Astrocyte (in vitro differentiated cells and primary cell): Measurements from ENCODE around the gene IFT74. TPM values are rescaled to one million over a fixed set of nuclear protein-coding genes. Genes with fewer than 3 reads are reported as not detected.
A peak's percentile ranks its signal among the peaks of the same experiment; 100 is the strongest.

ENCODE experiments used
- DNase-seq: peaks from one replicate; pipeline ENCODE4 v3.0.0-alpha.2; 2010; ENCODE audit warnings: low read depth
- FAIRE-seq: peaks from 2 replicates; lab custom pipeline; 2011; peaks lifted over from hg19 to GRCh38; lab: Jason Lieb, UNC
- H2AFZ ChIP-seq: 2 replicates; pipeline ENCODE4 v1.6.0; 2012; ENCODE audit warnings: low read depth, low read length, inconsistent platforms
- H3K27ac ChIP-seq: 2 replicates; pipeline ENCODE4 v1.5.1; 2011; ENCODE audit warnings: low read depth, low read length, inconsistent platforms
- H3K27me3 ChIP-seq: 2 replicates; pipeline ENCODE4 v1.6.0; 2011; ENCODE audit warnings: low read length, inconsistent platforms; ENCODE audit not compliant: insufficient read depth
- H3K36me3 ChIP-seq: 2 replicates; pipeline ENCODE4 v1.5.1; 2011; ENCODE audit warnings: low read length, inconsistent platforms; ENCODE audit not compliant: insufficient read depth
- H3K4me1 ChIP-seq: 2 replicates; pipeline ENCODE4 v1.5.1; 2011; ENCODE audit warnings: low read length, inconsistent platforms; ENCODE audit not compliant: insufficient read depth
- H3K4me2 ChIP-seq: 2 replicates; pipeline ENCODE4 v1.6.0; 2012; ENCODE audit warnings: low read length, inconsistent platforms
- H3K4me3 ChIP-seq: 2 replicates; pipeline ENCODE4 v1.5.1; 2011; ENCODE audit warnings: low read depth, mild to moderate bottlenecking, low read length, inconsistent platforms; ENCODE audit not compliant: insufficient read depth
- H3K79me2 ChIP-seq: 2 replicates; pipeline ENCODE4 v1.6.0; 2012; ENCODE audit warnings: mild to moderate bottlenecking, low read length, inconsistent platforms; ENCODE audit not compliant: insufficient read depth
- H3K9ac ChIP-seq: 2 replicates; pipeline ENCODE4 v1.6.0; 2012; ENCODE audit warnings: mild to moderate bottlenecking, low read length, inconsistent platforms
- H3K9me3 ChIP-seq: 2 replicates; pipeline ENCODE4 v1.5.1; 2012; ENCODE audit warnings: low read depth, mild to moderate bottlenecking, low read length, inconsistent platforms; ENCODE audit not compliant: insufficient read depth
- H4K20me1 ChIP-seq: 2 replicates; pipeline ENCODE4 v1.6.0; 2012; ENCODE audit warnings: low read length, inconsistent platforms; ENCODE audit not compliant: insufficient read depth
- H3K27ac Mint-ChIP-seq: one replicate; pipeline ENCODE4 v1.8.0; 2021; ENCODE audit warnings: mild to moderate bottlenecking, mixed read lengths; ENCODE audit not compliant: unreplicated experiment
- H3K27me3 Mint-ChIP-seq: one replicate; pipeline ENCODE4 v1.8.0; 2021; ENCODE audit warnings: low read depth, mixed read lengths; ENCODE audit not compliant: unreplicated experiment
- H3K36me3 Mint-ChIP-seq: one replicate; pipeline ENCODE4 v1.8.0; 2021; ENCODE audit warnings: low read depth, mixed read lengths; ENCODE audit not compliant: unreplicated experiment
- H3K4me1 Mint-ChIP-seq: one replicate; pipeline ENCODE4 v1.8.0; 2021; ENCODE audit warnings: low read depth, mixed read lengths; ENCODE audit not compliant: unreplicated experiment
- H3K4me3 Mint-ChIP-seq: one replicate; pipeline ENCODE4 v1.8.0; 2021; ENCODE audit warnings: mild to moderate bottlenecking, moderate library complexity, mixed read lengths; ENCODE audit not compliant: unreplicated experiment
- H3K9me3 Mint-ChIP-seq: one replicate; pipeline ENCODE4 v1.8.0; 2021; ENCODE audit warnings: mild to moderate bottlenecking, mixed read lengths; ENCODE audit not compliant: unreplicated experiment
- EZH2 ChIP-seq: IDR thresholded peaks from 2 replicates; pipeline ENCODE4 v1.6.1; 2012; ENCODE audit warnings: mild to moderate bottlenecking, low read length, inconsistent platforms; ENCODE audit not compliant: insufficient read depth
- total RNA-seq: library from RNA; stranded (reverse); gene quantifications from 2 replicates; pipeline ENCODE4 v1.2.1, GENCODE V29; 2021
- TF ChIP-seq, protein P1 (sequence below): IDR thresholded peaks from 2 replicates; pipeline ENCODE4 v1.5.1; 2011; ENCODE audit warnings: low read depth, mild to moderate bottlenecking, inconsistent platforms, low read length, moderate library complexity; ENCODE audit not compliant: insufficient read depth

The IFT74 gene
- total RNA-seq, 1 donor from 2014 or later, result 10.9 TPM

DNA sequence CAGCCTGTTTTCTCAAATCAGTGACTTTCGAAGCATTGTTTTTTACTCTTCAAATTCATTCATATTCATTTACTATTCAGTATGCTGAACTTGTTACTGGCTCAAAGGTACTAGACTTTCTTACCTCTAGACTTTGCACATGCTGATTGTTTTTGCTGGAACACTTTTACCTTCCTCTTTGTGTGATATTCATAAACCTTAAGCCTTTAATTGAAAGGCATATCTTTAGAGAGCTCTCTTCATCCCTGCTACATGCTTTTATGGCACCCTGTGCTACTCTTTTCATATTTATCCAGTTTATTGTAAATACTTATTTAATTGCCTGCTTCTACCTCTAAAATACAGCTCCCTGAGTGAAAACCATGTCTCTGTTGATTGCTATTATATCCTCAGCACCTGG lies 97.9 kb downstream of the IFT74 start:
- Histone ChIP-seq H2AFZ (no peak overlapping the region), H3K36me3 (peaks cover 3% of the 10 kb centered on the region), H3K4me3 (no peak overlapping the region), H3K9ac (no peak overlapping the region), H3K27ac (no peak overlapping the region), H3K4me2 (no peak overlapping the region), H3K79me2 (no peaks in the 10 kb centered on the region), H3K9me3 (no peaks in the 10 kb centered on the region), H4K20me1 (no peaks in the 10 kb centered on the region), H3K4me1 (no peaks in the 10 kb centered on the region), H3K27me3 (no peaks in the 10 kb centered on the region)
- TF ChIP-seq EZH2, result no peak
- TF ChIP-seq, protein P1, sequence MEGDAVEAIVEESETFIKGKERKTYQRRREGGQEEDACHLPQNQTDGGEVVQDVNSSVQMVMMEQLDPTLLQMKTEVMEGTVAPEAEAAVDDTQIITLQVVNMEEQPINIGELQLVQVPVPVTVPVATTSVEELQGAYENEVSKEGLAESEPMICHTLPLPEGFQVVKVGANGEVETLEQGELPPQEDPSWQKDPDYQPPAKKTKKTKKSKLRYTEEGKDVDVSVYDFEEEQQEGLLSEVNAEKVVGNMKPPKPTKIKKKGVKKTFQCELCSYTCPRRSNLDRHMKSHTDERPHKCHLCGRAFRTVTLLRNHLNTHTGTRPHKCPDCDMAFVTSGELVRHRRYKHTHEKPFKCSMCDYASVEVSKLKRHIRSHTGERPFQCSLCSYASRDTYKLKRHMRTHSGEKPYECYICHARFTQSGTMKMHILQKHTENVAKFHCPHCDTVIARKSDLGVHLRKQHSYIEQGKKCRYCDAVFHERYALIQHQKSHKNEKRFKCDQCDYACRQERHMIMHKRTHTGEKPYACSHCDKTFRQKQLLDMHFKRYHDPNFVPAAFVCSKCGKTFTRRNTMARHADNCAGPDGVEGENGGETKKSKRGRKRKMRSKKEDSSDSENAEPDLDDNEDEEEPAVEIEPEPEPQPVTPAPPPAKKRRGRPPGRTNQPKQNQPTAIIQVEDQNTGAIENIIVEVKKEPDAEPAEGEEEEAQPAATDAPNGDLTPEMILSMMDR, result no peak
- H3K27ac Mint-ChIP-seq, result no peak overlapping the region
- no peak for FAIRE-seq
- H3K27me3 Mint-ChIP-seq, result no peaks in the 10 kb centered on the region
- no peaks in the 10 kb centered on the region for H3K9me3 Mint-ChIP-seq
- no peak for DNase-seq
- peaks cover 11% of the 10 kb centered on the region for H3K4me1 Mint-ChIP-seq
- peaks cover 2% of the 10 kb centered on the region for H3K36me3 Mint-ChIP-seq
- H3K4me3 Mint-ChIP-seq, result no peak overlapping the region

DNA sequence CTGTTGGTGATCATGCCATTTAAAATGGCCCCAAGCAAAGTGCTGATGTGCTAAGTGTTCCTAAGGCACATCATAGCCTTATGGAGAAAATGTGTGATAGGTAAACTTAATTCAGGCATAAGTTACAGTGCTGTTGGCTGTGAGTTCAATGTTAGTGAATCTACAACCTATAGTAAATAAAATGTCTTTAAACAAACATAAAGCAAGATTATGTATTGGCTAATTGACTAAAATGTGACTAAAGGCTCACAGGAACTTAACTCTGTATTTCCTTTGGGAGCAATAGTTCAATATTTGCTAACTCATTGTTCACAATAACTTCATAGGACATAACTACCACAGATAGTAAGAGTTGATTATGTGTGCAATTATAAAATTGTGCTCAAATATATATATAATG lies 98.6 kb downstream of the IFT74 start:
- Mint-ChIP-seq H3K27me3 (no peaks in the 10 kb centered on the region), H3K4me1 (peaks cover 11% of the 10 kb centered on the region), H3K9me3 (no peaks in the 10 kb centered on the region), H3K36me3 (no peaks in the 10 kb centered on the region), H3K27ac (no peak overlapping the region), H3K4me3 (no peak overlapping the region)
- H3K27ac ChIP-seq, result no peak overlapping the region
- H3K9ac ChIP-seq, result no peak overlapping the region
- H3K36me3 ChIP-seq, result peaks cover 3% of the 10 kb centered on the region
- H3K4me3 ChIP-seq, result no peak overlapping the region
- DNase-seq (no peak), FAIRE-seq (peak; percentile 32)
- no peaks in the 10 kb centered on the region for H4K20me1 ChIP-seq
- no peaks in the 10 kb centered on the region for H3K79me2 ChIP-seq
- H2AFZ ChIP-seq, result no peak overlapping the region
- no peak overlapping the region for H3K4me2 ChIP-seq
- H3K9me3 ChIP-seq, result no peaks in the 10 kb centered on the region
- no peaks in the 10 kb centered on the region for H3K27me3 ChIP-seq
- TF ChIP-seq EZH2, result no peak
- H3K4me1 ChIP-seq, result no peaks in the 10 kb centered on the region

- Histone ChIP-seq H2AFZ (no peak overlapping the region), H3K36me3 (peaks cover 3% of the 10 kb centered on the region), H3K79me2 (no peaks in the 10 kb centered on the region), H3K9ac (no peak overlapping the region), H3K4me2 (no peak overlapping the region), H3K4me3 (no peak overlapping the region), H3K27me3 (no peaks in the 10 kb centered on the region), H3K4me1 (no peaks in the 10 kb centered on the region), H4K20me1 (no peaks in the 10 kb centered on the region), H3K27ac (no peak overlapping the region), H3K9me3 (no peaks in the 10 kb centered on the region)
- H3K4me3 Mint-ChIP-seq, result no peak overlapping the region
- no peak overlapping the region for H3K27ac Mint-ChIP-seq
- H3K9me3 Mint-ChIP-seq, result no peaks in the 10 kb centered on the region
- FAIRE-seq, result no peak
- TF ChIP-seq EZH2, result no peak
- TF ChIP-seq, protein P1, result no peak
- peaks cover 1% of the 10 kb centered on the region for H3K4me1 Mint-ChIP-seq
- no peaks in the 10 kb centered on the region for H3K36me3 Mint-ChIP-seq
- peak; percentile 64 for DNase-seq
- H3K27me3 Mint-ChIP-seq, result no peaks in the 10 kb centered on the region
These were observed 103.2 kb downstream of the IFT74 start for GRCh38 chr9:27059412-27059811.
